ENCODE data around the gene PLEKHH3. TPM values are rescaled to one million over a fixed set of nuclear protein-coding genes. Genes with fewer than 3 reads are reported as not detected.

The PLEKHH3 gene, protein sequence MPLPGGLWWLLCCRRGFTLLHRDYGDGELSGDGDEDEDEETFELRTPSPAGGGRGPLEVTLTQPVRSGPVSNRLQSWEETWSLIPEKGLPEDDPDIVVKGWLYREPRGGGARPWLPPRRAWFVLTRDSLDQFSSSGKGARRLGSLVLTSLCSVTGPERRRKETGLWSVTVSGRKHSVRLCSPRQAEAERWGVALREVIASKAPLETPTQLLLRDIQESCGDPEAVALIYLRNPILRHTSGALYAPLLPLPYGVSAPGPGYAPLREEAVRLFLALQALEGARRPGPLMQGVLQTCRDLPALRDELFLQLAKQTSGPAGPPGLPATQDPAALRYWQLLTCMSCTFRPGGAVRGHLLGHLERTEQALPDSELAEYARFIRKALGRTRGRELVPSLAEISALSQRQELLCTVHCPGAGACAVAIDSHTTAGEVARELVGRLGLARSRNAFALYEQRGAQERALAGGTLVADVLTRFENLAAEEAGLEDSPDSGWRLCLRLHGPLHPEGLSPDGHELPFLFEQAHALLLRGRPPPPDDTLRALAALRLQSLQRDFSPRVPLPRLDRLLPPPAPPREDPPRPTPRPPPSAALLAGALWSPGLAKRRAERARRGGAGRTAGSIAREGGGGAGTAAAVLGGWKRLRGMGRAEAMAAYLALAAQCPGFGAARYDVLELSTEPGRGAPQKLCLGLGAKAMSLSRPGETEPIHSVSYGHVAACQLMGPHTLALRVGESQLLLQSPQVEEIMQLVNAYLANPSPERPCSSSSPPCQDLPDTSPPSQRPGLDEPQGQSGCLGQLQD
- total RNA-seq, result 8.0 and 8.2 TPM in 2 replicates

DNA sequence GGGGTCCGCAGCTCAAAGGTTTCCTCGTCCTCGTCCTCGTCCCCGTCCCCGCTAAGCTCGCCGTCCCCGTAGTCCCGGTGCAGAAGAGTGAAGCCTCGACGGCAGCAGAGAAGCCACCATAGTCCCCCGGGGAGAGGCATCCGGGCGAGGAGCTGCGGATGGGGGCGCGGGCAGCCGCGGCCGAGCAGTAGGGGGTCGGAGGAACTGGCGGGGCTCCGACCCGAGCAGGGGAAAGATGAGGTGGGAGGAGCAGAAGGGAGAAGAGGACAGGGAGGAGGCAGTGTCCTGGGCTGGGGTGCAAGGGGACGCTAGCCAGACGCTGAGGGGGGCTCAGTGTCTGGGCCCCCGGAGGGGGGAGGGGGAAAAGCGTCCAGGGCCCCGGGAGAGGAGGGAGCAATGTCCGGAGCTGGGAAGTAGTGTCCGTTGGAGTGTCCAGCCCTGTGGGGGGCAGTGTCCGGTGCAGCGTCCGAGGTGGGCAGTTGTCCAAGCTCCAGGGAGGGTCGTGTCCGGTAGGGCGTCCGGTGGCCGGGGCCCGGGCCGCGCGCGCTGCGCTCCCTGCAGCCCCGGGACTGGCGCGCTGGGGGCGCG lies at the start of gene PLEKHH3:
Gene PLEKHH3 (minus strand): TSS at position 571 of the 588 bp plus-strand sequence. CDS start 431 bp downstream, at position 140.

GRCh38 chr17:42681976-42682721 lies 5.4 kb upstream of the PLEKHH3 start, which contains the start of gene CNTNAP1:
CNTNAP1 (plus strand) TSS chr17:42682531; CDS start chr17:42682830, 299 bp downstream.

GRCh38 chr17:42659079-42659931 lies 17.5 kb downstream of the PLEKHH3 start, which contains the start of gene TUBG2:
TUBG2 (plus strand) TSS chr17:42659284; CDS start chr17:42659504, 220 bp downstream.

Small RNA genes within 50 kb of the gene (small RNA-seq; reads per million reads assigned to genes)
- not detected for gene MIR6780A

Other genes with a start within 250 kb of the PLEKHH3 start
- gene ATP6V0A1, start 218.1 kb downstream of the PLEKHH3 start, total RNA-seq, result 66.8 and 72.1 TPM in 2 replicates
- 31.0 and 41.8 TPM in 2 replicates for gene NAGLU, start 140.8 kb downstream of the PLEKHH3 start, total RNA-seq
- 0.39 and 0.86 TPM in 2 replicates for gene HSD17B1, start 124.1 kb downstream of the PLEKHH3 start, total RNA-seq
- 12.3 and 13.6 TPM in 2 replicates for gene COASY, start 114.8 kb downstream of the PLEKHH3 start, total RNA-seq
- 32.2 and 38.5 TPM in 2 replicates for gene MLX, start 109.9 kb downstream of the PLEKHH3 start, total RNA-seq
- 3.0 and 4.1 TPM in 2 replicates for gene PSMC3IP, start 99.3 kb downstream of the PLEKHH3 start, total RNA-seq
- 60.0 and 66.8 TPM in 2 replicates for gene RETREG3, start 67.6 kb downstream of the PLEKHH3 start, total RNA-seq
- gene TUBG1, start 67.3 kb downstream of the PLEKHH3 start, total RNA-seq, result 17.1 and 18.1 TPM in 2 replicates
- gene TUBG2, start 17.7 kb downstream of the PLEKHH3 start, total RNA-seq, result 14.9 and 15.3 TPM in 2 replicates
- 1.0 and 1.2 TPM in 2 replicates for gene CCR10, start 4.8 kb upstream of the PLEKHH3 start, total RNA-seq
- 12.4 and 14.2 TPM in 2 replicates for gene CNTNAP1, start 5.5 kb upstream of the PLEKHH3 start, total RNA-seq
- gene EZH1, start 68.0 kb upstream of the PLEKHH3 start, total RNA-seq, result 26.6 and 27.7 TPM in 2 replicates
- gene RAMP2, start 84.2 kb upstream of the PLEKHH3 start, total RNA-seq, result 0.22 TPM in 1 of 2 replicates, not detected in the other
- gene VPS25, start 96.5 kb upstream of the PLEKHH3 start, total RNA-seq, result 51.0 and 57.1 TPM in 2 replicates
- gene WNK4, start 103.6 kb upstream of the PLEKHH3 start, total RNA-seq, result under 0.01 TPM in 1 of 2 replicates, not detected in the other
- gene COA3, start 121.7 kb upstream of the PLEKHH3 start, total RNA-seq, result 48.9 and 52.8 TPM in 2 replicates
- 0.13 and 0.65 TPM in 2 replicates for gene CNTD1, start 121.9 kb upstream of the PLEKHH3 start, total RNA-seq
- gene BECN1, start 147.3 kb upstream of the PLEKHH3 start, total RNA-seq, result 73.6 and 81.3 TPM in 2 replicates
- 85.0 and 90.0 TPM in 2 replicates for gene PSME3, start 156.4 kb upstream of the PLEKHH3 start, total RNA-seq
- gene AOC2, start 167.6 kb upstream of the PLEKHH3 start, total RNA-seq, result 1.3 and 2.6 TPM in 2 replicates
- 0.13 and 0.54 TPM in 2 replicates for gene AOC3, start 174.2 kb upstream of the PLEKHH3 start, total RNA-seq
- not detected in 2 replicates for gene G6PC1, start 223.8 kb upstream of the PLEKHH3 start, total RNA-seq